DMS153 treated with DMSO at 0.1 percent for 48 hours (cell line): ENCODE data around the gene NUP43.
"Not testable (repeated sequence)": the region's sequence is repeated elsewhere in the genome, so short reads cannot be mapped to it uniquely, and the experiment has no call there.

Experiments
- DNase-seq: peaks from one replicate; lab custom pipeline; 2025; ENCODE audit not compliant: unreplicated experiment; lab: John Stamatoyannopoulos, UW

Gene NUP43, protein sequence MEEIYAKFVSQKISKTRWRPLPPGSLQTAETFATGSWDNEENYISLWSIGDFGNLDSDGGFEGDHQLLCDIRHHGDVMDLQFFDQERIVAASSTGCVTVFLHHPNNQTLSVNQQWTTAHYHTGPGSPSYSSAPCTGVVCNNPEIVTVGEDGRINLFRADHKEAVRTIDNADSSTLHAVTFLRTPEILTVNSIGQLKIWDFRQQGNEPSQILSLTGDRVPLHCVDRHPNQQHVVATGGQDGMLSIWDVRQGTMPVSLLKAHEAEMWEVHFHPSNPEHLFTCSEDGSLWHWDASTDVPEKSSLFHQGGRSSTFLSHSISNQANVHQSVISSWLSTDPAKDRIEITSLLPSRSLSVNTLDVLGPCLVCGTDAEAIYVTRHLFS

DNA sequence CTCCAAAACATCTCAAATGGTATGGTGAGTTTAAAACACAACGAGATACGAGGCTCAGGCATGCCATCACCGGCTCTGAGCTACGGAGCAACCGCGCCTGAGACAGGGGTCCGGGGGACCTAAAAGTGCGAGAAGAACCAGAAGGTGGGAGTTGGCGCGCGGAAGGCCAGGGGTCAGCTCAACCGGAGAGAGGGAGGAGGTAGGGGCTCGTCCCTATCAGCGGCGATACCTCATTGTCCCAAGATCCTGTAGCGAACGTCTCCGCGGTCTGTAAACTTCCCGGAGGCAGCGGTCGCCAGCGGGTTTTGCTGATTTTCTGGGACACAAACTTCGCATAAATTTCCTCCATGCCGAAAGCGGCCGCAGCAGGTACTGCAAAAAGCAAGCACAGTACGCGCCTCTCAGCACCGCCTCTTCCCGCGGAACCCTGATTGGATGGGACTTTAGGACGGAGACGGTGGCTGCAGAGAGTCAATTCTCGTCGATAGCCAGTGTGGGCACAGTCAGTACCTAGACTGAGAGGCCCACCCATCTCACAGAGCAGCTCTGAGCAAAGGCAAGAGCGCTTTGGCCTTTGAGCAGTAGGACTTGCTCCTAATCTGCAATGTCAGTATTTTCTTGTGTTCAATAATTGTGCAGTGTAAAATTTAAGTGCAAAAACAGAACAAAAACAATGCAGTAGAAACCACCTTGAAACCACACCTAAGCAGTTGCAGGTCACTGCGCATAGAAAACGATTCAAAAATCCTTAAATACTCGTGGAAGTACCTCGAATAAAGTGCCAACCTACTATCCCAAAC, at the start of gene NUP43:
Gene NUP43 (minus strand): TSS at position 383 of the 800 bp plus-strand sequence. CDS start 34 bp downstream, at position 349.
- DNase-seq = peak; percentile 87

DNA sequence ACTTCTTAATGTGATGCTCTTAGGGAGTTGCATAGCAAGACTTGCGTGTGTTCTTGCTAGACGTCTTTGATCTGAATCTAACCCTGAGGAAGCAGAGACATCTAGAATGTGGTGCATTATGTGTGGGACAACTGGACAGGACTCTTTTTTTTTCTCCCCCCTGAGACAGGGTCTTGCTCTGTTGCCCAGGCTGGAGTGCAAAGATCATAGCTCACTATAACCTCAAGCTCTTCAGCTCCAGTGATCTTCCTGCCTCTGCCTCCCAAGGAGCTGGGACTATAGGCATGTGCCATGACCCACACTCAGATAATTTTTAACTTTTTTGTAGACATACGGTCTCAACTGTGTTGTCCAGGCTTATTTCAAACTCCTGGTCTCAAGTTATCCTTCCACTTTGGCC, 37.2 kb upstream of the NUP43 start:
- DNase-seq = no peak

DNA sequence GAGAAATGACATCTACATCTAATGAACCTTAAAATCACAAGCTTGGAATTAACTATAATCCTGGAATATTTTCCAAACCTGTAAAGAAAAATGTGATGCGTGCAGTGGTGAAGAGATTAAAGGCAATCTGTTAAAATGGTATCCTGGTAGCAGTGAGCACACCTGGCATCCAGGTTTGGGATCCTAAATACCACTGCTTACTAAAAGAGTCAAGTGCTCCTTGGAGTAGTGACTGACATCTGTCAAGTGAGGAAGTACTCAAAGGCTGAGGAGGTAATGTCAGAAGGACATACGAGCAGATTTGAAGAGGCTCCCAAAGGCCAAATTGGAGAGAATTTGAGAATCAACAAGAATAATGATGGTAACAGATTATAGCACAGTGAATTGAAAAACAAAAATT, 36.0 kb upstream of the NUP43 start:
- no peak for DNase-seq

DNA sequence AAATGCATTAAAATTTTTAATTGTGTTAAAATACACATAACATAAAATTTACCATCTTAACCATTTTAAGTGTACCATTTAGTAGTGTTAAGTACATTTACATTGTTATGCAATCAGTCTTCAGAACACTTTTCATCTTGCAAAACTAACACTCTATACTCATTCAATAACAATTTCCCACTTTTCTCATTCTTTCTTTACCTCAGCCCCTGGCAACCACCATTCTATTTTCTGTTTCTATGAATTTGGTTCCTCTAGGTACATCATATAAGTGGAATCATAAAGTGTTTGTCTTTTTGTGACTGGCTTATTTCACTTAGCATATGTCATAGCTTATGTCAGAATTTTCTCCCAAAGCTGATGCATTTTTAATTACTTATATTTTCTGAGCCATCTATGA, 35.4 kb upstream of the NUP43 start:
- DNase-seq = no peak

DNA sequence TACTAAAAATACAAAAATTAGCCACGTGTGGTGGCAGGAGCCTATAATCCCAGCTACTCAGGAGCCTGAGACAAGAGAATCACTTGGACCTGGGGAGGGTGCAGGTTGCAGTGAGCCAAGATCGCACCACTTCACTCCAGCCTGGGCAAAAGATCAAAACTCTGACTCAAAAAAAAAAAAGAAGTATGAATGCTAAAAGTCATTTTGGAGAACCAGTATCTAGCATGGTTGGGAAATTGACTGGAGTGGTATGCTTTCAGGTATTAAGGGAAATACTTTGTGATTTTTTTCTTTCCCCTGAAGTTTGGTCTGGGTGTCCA, 33.3 kb upstream of the NUP43 start:
- DNase-seq = no peak

DNA sequence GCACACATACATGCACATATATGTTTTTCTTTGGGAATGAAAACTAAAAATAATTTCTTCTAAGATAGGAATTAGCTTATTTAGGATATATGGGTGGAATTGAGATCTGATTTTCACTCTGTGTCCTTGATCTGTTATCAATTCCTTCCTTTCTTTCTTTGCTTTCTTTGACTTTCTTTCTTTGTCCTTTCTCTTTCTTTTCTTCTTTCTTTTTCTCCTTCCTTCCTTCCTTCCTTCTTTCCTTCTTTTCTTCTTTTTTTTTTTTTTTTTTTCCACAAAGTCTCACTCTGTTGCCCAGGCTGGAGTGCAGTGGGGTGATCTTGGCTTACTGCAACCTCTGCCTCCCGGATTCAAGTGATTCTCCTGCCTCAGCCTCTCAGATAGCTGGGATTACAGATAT, 31.3 kb upstream of the NUP43 start:
- no peak for DNase-seq

DNA sequence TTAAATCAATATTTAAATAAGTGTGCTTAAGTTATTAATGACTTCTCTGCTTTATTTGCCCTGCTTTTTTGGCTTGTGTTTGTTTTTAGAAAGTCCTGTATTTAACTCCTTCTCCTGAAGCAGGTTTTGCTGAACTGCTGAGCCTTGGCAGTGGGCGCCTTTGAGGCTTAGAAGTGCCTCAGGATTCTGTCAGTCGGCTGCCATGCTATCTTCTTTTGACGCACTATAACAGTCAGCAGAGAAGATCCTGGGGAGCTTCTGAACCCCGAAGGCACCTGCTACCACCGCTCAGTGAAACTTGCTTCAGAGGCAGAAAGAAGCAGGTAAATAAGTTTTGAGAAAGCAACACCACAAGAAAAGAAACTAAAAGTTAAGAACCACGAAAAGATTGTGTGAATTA, 25.6 kb upstream of the NUP43 start:
- DNase-seq = no peak

DNA sequence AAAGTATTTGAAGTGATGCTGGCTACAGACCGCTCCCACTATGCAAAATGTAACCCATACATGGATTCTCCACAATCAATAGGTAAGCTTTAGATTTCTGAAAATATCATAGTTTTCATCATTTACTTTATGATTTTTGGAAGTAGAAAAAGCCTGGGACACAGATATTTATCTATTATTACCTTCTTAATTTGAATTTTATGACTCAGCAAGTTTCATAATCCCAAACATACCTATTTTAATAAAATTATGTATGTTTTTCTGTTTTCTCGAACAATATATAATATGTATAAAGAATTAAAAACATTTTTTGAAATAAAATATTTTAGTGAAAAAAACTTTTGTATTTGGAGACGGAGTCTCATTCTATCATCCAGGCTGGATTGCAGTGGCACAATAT, 24.9 kb upstream of the NUP43 start:
- no peak for DNase-seq

DNA sequence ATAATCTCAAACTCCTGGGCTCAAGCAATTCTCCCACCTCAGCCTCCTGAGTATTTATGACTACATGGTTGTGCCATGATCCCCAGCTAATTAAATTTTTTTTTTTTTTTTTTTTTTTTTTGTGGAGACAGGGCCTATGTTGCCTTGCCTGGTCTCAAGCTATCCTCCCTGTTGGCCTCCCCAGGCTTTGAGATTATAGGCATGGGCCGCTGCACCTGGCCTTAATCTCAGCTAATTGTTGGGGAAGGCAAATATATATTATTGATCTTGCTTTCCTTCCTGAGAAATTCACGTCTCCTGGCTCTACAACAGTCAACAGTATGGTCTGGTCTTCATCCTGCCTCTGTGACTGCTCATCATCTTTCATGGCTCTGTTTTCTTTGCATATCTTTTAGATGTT, 23.3 kb upstream of the NUP43 start:
- DNase-seq = no peak

DNA sequence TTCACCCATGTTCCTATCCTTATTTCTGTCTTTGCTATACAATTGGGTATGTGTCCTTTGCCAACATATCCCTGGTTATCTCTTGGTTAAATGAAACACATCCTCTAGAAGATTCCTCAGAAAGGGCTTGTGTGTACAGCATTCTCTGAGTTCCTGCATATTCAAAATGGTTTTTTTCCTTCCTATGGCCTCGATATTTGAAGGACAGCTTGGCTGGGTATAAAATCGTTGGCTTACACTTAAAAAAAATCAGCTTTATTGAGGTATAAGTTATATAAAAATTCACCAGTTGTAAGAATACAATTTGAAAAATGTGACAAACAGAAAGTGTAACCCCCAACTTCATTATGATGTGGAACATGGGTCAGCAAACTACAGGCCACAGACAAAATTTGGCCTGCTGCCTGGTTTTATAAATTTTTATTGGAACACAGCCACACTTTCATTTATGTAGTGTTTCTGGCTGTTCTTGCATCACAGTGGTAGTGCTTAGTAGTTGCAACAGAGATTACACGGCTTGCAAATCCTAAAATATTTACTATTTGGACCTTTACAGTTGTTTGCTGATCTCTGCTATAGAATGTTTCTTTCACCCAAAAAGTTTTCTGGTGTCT, 19.9 kb upstream of the NUP43 start:
- no peak for DNase-seq

DNA sequence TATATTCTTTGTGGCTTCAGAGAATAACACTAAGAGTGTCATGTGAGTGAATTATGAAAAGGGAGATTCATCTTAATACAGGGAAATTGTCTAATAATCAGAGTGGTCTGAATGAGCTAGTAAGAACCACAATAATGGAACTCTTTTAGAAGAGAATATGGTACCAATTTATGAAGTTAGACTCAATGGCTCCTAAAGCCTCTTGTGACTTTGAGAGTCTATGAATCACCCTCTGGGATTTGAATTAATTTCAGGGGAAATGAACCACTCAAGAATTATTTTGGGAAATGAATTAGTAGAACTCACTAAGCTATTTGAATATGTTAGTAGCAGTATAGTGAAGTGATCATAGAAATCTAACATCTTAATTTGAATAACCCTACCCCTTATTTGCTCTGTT, 17.5 kb upstream of the NUP43 start:
- no peak for DNase-seq

DNA sequence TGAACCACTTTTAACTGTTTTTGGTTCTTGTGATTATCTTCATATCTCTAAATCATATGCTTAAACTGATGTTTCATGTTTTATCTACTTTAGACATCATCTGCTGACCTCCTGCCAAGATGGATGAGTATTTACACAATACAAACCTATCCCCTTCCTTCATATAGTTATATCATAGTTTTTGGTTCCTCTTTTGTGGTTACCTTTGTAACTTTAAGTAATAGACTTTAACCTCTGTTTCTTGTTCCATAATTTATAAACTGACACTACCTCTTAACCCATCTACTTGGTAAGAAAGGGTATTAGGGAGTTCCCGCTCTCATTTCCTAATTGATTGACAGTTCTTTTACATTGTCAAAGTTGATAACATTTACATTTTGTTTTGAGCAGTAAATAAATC, 15.1 kb upstream of the NUP43 start:
- DNase-seq = no peak

DNA sequence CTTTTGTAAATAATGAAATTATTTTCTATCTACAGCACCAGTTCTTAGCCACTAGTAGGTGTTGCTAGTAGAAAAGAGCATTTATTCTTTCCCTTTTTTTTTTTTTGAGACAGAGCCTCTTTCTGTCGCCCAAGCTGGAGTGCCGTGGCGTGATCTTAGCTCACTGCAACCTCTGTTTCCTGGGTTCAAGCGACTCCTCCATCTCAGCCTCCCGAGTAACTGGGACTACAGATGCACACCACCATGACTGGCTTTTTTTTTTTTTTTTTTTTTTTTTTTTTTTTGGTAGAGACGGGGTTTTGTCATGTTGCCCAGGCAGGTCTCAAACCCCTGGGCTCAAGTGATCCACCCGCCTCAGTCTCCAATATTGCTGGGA, 9.9 kb upstream of the NUP43 start:
- no peak for DNase-seq

DNA sequence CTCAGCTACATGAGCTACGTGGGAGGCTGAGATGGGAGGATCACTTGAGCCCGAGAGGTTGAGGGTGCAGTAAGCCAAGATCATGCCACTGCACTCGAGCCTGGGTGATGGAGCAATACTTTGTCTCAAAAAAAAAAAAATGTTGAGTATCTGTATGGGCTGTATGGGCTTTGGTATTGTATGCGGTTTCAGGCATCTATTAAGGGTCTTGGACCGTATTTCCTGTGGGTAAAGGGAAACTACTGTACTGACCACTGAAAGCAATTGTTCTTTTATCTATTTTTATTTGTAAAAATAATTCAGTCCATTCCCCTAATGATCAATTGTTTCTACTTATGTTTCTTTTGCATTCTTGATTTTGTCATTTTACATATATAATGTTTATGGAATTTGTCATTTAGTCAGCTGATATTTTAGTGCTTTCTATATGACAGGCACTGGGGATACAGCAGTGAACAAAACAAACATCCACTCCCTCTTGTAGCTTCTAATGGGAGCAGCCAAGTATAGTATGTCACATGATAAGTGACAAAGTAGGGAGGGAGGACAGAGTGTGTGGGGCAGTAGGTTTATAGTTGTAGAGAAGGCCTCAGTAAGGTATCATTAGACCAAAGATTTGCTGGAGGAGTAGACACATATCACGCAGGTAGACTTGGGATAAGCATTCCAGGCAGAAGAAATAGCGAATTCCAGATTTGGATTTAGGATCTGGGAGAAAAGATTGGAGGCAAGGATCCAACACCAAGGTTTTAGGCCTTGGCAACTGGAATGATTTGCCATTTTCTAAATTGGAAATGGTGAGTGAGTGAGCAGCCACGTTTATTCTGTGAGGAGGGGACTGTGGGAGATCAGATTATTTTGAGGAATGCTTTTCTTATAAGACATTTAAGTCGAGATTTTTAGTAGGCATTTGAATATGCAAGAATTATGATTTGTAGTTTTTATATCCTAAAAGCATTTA, 9.3 kb upstream of the NUP43 start:
- peak; percentile 13 for DNase-seq

DNA sequence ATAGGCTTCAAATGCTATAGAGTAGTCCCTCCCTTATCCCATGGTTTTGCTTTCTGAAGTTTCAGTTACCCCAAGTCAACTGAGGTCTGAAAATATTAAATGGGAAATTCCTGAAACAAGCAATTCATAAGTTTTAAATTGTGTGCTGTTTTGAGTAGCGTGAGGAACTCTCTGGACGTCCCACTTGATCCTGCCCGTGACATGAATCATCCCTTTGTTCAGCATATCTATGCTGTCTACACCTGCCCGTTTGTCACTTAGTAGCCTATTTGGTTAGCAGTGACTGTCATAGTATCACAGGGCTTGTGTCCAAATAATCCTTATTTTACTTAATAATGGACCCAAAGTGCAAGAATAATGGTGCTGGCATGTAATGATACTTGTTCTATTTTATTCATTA, 8.2 kb upstream of the NUP43 start:
- DNase-seq = no peak

DNA sequence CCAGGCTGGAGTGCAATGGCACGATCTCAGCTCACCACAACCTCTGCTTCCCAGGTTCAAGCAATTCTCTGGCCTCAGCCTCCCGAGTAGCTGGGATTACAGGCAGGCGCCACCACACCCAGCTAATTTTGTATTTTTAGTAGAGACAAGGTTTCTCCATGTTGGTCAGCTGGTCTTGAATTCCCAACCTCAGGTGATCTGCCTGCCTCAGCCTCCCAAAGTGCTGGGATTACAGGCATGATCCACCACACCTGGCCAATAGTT, 7.0 kb upstream of the NUP43 start:
- not testable (repeated sequence) for DNase-seq

DNA sequence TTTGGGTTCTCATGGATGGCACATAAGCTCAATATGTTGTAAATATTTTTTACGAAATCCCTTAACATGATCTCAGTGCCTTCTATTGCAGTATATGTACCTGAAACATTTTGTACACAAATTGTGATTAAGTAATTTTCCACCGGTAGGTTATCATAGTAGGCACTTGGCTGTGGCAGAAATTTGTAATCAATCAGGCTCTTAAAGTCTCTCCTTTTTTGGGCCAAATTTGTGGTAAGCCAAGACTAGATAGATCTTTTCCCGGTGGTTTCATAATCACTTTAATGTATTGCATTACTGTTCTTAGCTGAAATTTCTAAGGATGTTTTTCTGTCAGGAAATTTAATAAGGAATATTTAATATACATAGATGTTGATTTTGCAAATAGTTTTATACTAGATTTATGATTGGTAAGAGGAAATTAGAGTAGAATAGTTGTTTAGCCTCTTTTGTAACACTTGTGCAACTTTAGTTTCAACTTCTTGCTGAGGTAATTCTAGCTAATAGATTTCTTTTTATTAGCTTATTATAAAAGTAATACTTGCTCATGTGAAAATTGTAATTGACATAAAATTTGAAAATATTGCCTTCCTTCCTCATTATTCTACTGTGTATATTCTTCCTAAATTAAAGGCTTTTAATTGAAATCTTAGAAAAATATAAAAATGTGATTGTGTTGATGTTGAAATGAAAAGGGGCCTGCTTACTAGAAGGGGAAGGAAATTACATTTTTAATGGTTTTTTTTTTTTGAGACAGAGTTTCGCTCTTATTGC, 6.5 kb upstream of the NUP43 start:
- no peak for DNase-seq

DNA sequence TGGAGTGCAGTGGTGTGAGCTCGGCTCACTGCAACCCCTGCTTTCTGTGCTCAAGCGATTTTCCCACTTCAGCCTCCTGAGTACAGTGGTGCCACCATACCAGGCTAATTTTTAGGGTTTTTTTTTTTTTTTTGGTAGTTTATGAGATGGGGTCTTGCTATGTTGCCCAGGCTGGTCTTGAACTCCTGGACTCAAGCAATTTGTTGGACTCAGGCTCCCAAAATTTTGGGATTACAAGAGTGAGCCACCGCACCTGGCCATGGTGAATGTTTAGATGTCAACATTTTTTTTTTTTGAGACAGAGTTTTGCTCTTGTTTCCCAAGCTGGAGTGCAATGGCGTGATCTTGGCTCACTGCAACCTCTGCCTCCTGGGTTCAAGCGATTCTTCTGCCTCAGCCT, 5.6 kb upstream of the NUP43 start:
- not testable (repeated sequence) for DNase-seq

DNA sequence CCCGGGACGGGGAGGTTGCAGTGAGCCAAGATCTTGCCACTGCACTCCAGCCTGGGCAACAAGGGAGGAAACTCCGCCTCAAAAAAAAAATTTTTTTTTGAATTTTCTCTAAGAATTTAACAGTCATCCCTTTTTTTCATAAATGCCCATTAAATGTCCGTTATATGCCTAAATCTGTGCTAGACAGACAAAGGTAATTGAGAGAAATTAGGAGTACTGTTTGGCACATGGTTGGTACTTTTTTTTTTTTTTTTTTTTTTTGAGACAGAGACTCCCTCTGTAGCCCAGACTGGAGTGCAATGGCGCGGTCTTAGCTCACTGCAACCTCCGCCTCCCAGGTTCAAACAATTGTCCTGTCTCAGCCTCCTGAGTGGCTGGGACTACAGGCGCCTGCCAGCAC, 4.9 kb upstream of the NUP43 start:
- no peak for DNase-seq

DNA sequence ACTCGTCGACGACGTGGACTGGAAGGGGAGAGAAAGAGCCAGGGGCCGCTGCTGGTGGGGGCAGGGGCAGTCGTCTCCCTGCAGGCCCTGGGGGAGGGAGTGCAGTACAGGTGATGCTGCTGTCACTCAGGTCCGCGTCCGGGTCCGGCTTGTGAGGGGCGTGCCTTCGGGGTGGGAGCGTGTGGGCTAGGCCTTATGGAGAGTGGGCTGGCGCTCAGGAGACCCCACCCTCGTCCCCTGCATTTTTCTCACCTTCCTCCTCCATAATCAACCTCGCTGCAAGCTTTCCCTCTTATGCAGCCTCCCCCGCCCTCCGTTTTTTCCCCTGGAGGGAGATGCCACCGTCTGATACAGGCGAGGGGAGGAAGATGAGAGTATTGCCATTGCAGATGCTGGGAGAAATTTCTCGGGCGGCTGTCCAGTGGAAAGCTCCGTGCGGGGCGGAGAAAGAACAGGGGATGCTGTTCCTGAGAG, 3.8 kb upstream of the NUP43 start:
- DNase-seq = no peak
